GM21423 (cell line): ENCODE data around the gene PLCL2.
A peak's percentile ranks its signal among the peaks of the same experiment; 100 is the strongest.

Source experiments
- ATAC-seq: cut with Tn5 transposase; IDR thresholded peaks from one replicate; pipeline ENCODE4 v1.9.1; 2021; ENCODE audit warnings: mild to moderate bottlenecking, moderate library complexity; ENCODE audit not compliant: unreplicated experiment

PLCL2 gene

GRCh38 chr3:16913264-16913580 lies 28.5 kb downstream of the PLCL2 start:
- no peak for ATAC-seq

- no peak for ATAC-seq
Measured at GRCh38 chr3:16916840-16917239, 32.1 kb downstream of the PLCL2 start.

- no peak for ATAC-seq
Measured at GRCh38 chr3:16917256-16917935, 32.6 kb downstream of the PLCL2 start.

- ATAC-seq = no peak
Measured at GRCh38 chr3:16917980-16918682, 33.4 kb downstream of the PLCL2 start.

- no peak for ATAC-seq
Measured at GRCh38 chr3:16918683-16919025, 33.9 kb downstream of the PLCL2 start.

- ATAC-seq = no peak
Measured at GRCh38 chr3:16923112-16923511, 38.4 kb downstream of the PLCL2 start.

- no peak for ATAC-seq
Measured at GRCh38 chr3:16927485-16927884, 42.7 kb downstream of the PLCL2 start.

- ATAC-seq = peak; percentile 34
Measured at GRCh38 chr3:16928386-16929132, 43.8 kb downstream of the PLCL2 start.

GRCh38 chr3:16929311-16929710 lies 44.6 kb downstream of the PLCL2 start:
- no peak for ATAC-seq

GRCh38 chr3:16932877-16933276 lies 48.1 kb downstream of the PLCL2 start:
- ATAC-seq = peak; percentile 67

- ATAC-seq = no peak
Measured at GRCh38 chr3:16935781-16936180, 51.0 kb downstream of the PLCL2 start.

GRCh38 chr3:16936233-16936632 lies 51.5 kb downstream of the PLCL2 start:
- ATAC-seq = no peak

- no peak for ATAC-seq
Measured at GRCh38 chr3:16936676-16937230, 52.0 kb downstream of the PLCL2 start.

- ATAC-seq = no peak
Measured at GRCh38 chr3:16937326-16937845, 52.6 kb downstream of the PLCL2 start.

GRCh38 chr3:16940769-16941700 lies 56.3 kb downstream of the PLCL2 start:
- no peak for ATAC-seq

GRCh38 chr3:16942955-16943354 lies 58.2 kb downstream of the PLCL2 start:
- ATAC-seq = no peak

- ATAC-seq = no peak
Measured at GRCh38 chr3:16943857-16944256, 59.1 kb downstream of the PLCL2 start.

GRCh38 chr3:16944356-16944755 lies 59.6 kb downstream of the PLCL2 start:
- no peak for ATAC-seq

- ATAC-seq = no peak
Measured at GRCh38 chr3:16945330-16945729, 60.6 kb downstream of the PLCL2 start.

GRCh38 chr3:16950282-16950681 lies 65.5 kb downstream of the PLCL2 start:
- no peak for ATAC-seq

GRCh38 chr3:16950845-16951244 lies 66.1 kb downstream of the PLCL2 start:
- no peak for ATAC-seq
